ENCODE data around the gene LSR. TPM values are rescaled to one million over a fixed set of nuclear protein-coding genes. Genes with fewer than 3 reads are reported as not detected.

The LSR gene
- total RNA-seq, 1 experiment from 2014 or later: 211 TPM

DNA sequence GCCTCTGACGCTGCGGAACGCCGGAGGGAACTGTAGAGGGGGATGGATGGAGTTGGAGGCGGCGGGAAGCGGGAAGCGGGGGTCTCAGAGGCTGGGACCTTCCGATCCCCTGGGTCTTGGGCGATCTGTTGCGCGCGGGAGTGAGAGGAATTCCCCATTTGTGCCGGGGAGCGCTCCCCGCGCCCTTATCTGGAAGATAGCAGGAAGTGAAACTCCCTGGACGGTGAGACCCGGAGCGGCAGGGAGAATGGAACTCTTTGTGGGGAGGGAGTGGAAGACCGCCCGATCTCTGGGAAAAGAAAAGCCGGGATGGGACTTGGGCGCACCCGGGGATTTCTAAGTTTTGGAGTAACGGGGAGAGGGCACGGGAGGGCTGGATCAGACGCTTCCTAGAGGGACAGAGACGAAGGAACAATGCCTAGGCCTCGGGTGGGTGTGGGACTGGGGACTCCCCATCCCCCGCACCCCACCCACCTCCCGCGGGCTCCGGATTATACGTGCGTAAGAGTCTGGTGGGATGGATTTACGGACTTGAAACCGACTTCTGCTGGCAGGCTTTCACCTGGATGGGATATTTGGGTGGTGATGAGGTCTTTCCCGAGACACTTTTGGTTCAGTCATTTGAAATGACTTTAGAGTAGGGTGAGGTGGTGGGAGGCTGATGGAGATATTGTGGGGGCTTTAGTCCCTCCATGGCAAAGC, 495 bp downstream of the LSR start:
- no peak for ATAC-seq
- H3K9ac ChIP-seq (ENCODE audit: low read length): peak overlapping the region; percentile 93

More for the DNA sequence above, 495 bp downstream of the LSR start:
- H3K36me3 ChIP-seq (ENCODE audit: control insufficient read depth in 1 of 2, insufficient read depth in 2 of 2, low read length in 2 of 2): peaks cover 17 to 26% of the 10 kb centered on the region in 2 experiments
- no peaks in the 10 kb centered on the region for H3K9me2 ChIP-seq (ENCODE audit: insufficient read depth)
- H3K79me2 ChIP-seq (ENCODE audit: insufficient read depth, low read length): peaks cover 51% of the 10 kb centered on the region
- intact Hi-C loops (cut with micrococcal nuclease): loop anchor here (5.0 kb wide), 2 partner anchors 87 to 182 kb away; no protein-coding TSS in a partner anchor
- H3K4me1 ChIP-seq (ENCODE audit: control insufficient read depth in 1 of 2, insufficient read depth in 2 of 2, low read length in 2 of 2): peaks cover 10 to 26% of the 10 kb centered on the region in 2 experiments
- H3K9me3 ChIP-seq (ENCODE audit: control insufficient read depth in 1 of 2, insufficient read depth in 1 of 2, low read depth in 1 of 2, low read length in 2 of 2): 0 out of 4 replicates have a peak, but pooled peaks cover 0 to 3% of the 10 kb centered on the region in 2 experiments
- peaks cover 4% of the 10 kb centered on the region; the same call in 1 of the 2 replicates for H4K20me1 ChIP-seq (ENCODE audit: insufficient read depth)
- H3K27me3 ChIP-seq (ENCODE audit: insufficient read depth, low read length): no peaks in the 10 kb centered on the region
- RAD21 ChIA-PET (ENCODE audit: low non-redundant PET in 1 of 2, low total read pairs in 2 of 2, uncharacterized antibody in 2 of 2, unreplicated experiment in 2 of 2): no interaction called here
- no peak overlapping the region for H2AFZ ChIP-seq (ENCODE audit: low read depth, low read length, poor library complexity, severe bottlenecking)
- peak overlapping the region; percentile 93 for H3K4me2 ChIP-seq (ENCODE audit: low read length)
- no peak for DNase-seq (ENCODE audit: low read depth, low spot score)
- peak overlapping the region; percentile 98 to 99 for H3K4me3 ChIP-seq (replicated peaks in 1 of 2; ENCODE audit: low read depth in 1 of 2, low read length in 2 of 2)
- TF ChIP-seq, protein P1, sequence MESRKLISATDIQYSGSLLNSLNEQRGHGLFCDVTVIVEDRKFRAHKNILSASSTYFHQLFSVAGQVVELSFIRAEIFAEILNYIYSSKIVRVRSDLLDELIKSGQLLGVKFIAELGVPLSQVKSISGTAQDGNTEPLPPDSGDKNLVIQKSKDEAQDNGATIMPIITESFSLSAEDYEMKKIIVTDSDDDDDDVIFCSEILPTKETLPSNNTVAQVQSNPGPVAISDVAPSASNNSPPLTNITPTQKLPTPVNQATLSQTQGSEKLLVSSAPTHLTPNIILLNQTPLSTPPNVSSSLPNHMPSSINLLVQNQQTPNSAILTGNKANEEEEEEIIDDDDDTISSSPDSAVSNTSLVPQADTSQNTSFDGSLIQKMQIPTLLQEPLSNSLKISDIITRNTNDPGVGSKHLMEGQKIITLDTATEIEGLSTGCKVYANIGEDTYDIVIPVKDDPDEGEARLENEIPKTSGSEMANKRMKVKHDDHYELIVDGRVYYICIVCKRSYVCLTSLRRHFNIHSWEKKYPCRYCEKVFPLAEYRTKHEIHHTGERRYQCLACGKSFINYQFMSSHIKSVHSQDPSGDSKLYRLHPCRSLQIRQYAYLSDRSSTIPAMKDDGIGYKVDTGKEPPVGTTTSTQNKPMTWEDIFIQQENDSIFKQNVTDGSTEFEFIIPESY (IDR thresholded peaks at IDR 0.05; ENCODE audit: extremely low read depth, insufficient replicate concordance, low read length): no peak
- TF ChIP-seq SP1 (IDR thresholded peaks at IDR 0.05; ENCODE audit: low read depth): no peak
- TF ChIP-seq, protein P2, sequence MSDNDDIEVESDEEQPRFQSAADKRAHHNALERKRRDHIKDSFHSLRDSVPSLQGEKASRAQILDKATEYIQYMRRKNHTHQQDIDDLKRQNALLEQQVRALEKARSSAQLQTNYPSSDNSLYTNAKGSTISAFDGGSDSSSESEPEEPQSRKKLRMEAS (IDR thresholded peaks at IDR 0.05): no peak
- TF ChIP-seq ZFX (IDR thresholded peaks at IDR 0.05): peak; percentile 63; the same call in 1 of the 2 replicates
- TF ChIP-seq, protein P3, sequence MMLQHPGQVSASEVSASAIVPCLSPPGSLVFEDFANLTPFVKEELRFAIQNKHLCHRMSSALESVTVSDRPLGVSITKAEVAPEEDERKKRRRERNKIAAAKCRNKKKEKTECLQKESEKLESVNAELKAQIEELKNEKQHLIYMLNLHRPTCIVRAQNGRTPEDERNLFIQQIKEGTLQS (IDR thresholded peaks at IDR 0.05): no peak
- no peak for TF ChIP-seq SIN3A (IDR thresholded peaks at IDR 0.05; ENCODE audit: low read depth)
- POLR2A ChIA-PET: no interaction called here
- BruUV-seq (replicated peaks): no TSS peak
- CTCF ChIA-PET: no interaction called here
- H3K27ac ChIP-seq (ENCODE audit: low read depth, low read length): peak overlapping the region; percentile 98
